ENCODE measurements around the gene UBE3B.

UBE3B gene

GRCh38 chr12:109497675-109498074 lies 20.2 kb downstream of the UBE3B start:
- no peak for DNase-seq

- DNase-seq: no peak
These were observed 23.2 kb downstream of the UBE3B start for GRCh38 chr12:109500406-109501185.

- no peak for DNase-seq
These were observed 23.9 kb downstream of the UBE3B start for GRCh38 chr12:109501299-109501698.

GRCh38 chr12:109502332-109502731 lies 24.9 kb downstream of the UBE3B start:
- no peak for DNase-seq

GRCh38 chr12:109503611-109504010 lies 26.2 kb downstream of the UBE3B start:
- no peak for DNase-seq

GRCh38 chr12:109504068-109504467 lies 26.6 kb downstream of the UBE3B start:
- DNase-seq: peak; percentile 38

GRCh38 chr12:109510196-109510595 lies 32.8 kb downstream of the UBE3B start:
- no peak for DNase-seq

- no peak for DNase-seq
These were observed 35.2 kb downstream of the UBE3B start for GRCh38 chr12:109512608-109513007.

- no peak for DNase-seq
These were observed 35.6 kb downstream of the UBE3B start for GRCh38 chr12:109513051-109513450.

GRCh38 chr12:109513977-109514376 lies 36.5 kb downstream of the UBE3B start:
- no peak for DNase-seq

GRCh38 chr12:109517619-109518018 lies 40.2 kb downstream of the UBE3B start:
- no peak for DNase-seq

GRCh38 chr12:109518820-109519665 lies 41.6 kb downstream of the UBE3B start:
- peak; percentile 13 for DNase-seq

- no peak for DNase-seq
These were observed 42.4 kb downstream of the UBE3B start for GRCh38 chr12:109519787-109520186.

GRCh38 chr12:109521831-109522230 lies 44.4 kb downstream of the UBE3B start:
- no peak for DNase-seq

GRCh38 chr12:109523071-109523470 lies 45.6 kb downstream of the UBE3B start:
- no peak for DNase-seq

- no peak for DNase-seq
These were observed 46.1 kb downstream of the UBE3B start for GRCh38 chr12:109523504-109523903.

- no peak for DNase-seq
These were observed 47.2 kb downstream of the UBE3B start for GRCh38 chr12:109524466-109525278.

GRCh38 chr12:109525279-109525585 lies 47.8 kb downstream of the UBE3B start:
- no peak for DNase-seq

GRCh38 chr12:109527489-109528123 lies 50.2 kb downstream of the UBE3B start:
- DNase-seq: no peak

- DNase-seq: no peak
These were observed 52.5 kb downstream of the UBE3B start for GRCh38 chr12:109529691-109530640.

- DNase-seq: no peak
These were observed 54.0 kb downstream of the UBE3B start for GRCh38 chr12:109531411-109531810.
